GM18520 (cell line): ENCODE data around the gene SPSB3.

Experiments used
- ATAC-seq: cut with Tn5 transposase; IDR thresholded peaks from one replicate; pipeline ENCODE4 v1.9.1; 2021; ENCODE audit not compliant: unreplicated experiment

The SPSB3 gene

DNA sequence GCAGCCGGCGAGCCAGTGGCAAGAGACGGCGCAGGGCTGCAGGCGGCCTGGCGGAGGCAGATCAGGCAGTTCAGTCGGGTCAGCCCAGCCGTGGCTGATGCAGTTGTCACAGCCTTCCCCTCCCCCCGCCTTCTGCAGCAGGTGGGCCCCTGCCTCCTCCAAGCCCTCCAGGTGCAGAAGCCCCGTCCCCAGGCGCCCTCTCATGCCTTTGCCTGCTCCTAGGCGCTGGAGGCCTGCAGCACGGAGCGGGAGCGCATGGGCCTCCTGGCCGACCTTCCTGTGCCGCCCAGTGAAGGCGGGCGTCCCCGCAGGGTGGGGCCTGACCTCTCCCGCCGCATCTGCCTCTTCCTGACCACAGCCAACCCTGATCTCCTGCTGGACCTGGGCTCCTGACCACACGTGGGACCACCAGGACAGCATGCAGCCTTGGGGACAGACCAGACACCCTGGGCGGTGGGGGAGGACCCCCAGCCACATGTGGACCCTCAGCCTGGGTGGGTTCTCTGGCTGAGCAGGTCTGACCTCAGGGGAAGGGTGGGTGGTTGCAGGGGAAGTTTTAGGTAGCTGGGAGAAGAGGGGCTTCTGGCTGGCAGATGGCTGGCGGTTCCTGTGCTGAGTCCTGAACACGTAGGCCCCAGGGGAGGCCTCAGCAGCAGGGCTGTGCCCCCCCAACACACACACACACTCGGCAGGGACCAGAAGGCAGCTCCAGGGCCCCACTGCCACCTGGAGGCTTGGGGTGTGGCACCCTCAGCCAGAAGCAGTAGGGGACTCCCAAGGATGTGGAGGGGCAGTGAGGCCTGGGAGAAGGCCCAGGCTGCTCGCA lies 6.3 kb downstream of the SPSB3 start:
- no peak for ATAC-seq

DNA sequence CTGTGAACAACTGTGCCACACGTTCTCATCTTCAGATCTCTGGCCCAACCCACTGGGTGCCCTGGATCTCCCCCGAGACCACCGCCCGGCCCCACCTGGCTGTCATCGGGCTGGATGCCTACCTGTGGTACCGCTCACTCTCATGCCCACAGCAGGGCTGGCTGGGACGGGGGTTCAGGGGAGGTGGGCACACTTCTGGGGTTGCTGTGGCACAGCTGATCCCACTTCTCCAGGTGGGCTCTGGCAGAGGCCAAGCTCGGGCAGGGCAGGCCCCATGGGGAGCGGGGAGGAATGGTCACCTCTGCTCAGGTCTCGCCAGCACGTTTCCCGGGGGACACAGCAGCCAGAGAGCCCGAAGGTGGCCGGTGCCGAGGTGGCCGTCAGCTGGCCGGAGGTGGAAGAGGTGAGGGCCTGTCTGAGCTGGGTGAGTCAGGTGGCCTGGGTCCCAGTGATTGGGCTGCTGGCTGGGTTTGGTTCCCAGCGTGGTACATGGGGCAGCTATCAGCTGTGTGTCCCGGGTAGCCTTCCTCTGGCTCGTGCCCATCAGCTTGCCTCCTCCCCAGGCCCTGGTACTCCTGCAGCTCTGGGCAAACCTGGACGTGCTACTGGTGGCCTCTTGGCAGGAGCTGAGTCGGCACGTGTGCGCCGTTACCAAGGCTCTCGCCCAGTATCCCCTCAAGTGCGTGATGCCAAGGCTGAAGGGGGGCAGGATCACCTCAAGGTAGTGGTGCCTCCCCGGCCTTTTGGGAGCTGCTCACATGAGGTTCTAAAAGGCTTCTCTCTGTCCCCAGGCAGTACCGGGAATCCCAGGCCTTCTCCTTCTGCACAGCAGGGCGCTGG lies 7.1 kb downstream of the SPSB3 start:
- no peak for ATAC-seq

DNA sequence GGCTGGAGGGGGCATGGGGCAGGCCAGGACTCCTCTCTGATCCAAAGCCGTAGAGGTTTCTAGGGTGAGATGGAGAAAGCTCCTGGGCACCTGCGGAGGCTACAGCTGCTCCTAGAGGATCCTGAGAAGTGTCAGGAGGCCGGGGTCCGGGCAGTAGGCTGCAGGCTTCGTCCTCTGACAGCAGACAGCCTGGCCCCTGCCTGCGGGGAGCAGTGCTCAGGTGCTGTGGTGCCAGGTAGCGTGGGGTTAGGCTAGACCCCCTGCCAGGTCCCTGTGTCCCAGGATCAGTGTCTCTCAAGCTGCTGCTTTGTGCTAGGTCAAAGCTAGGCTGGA lies 8.0 kb downstream of the SPSB3 start:
- ATAC-seq: no peak

DNA sequence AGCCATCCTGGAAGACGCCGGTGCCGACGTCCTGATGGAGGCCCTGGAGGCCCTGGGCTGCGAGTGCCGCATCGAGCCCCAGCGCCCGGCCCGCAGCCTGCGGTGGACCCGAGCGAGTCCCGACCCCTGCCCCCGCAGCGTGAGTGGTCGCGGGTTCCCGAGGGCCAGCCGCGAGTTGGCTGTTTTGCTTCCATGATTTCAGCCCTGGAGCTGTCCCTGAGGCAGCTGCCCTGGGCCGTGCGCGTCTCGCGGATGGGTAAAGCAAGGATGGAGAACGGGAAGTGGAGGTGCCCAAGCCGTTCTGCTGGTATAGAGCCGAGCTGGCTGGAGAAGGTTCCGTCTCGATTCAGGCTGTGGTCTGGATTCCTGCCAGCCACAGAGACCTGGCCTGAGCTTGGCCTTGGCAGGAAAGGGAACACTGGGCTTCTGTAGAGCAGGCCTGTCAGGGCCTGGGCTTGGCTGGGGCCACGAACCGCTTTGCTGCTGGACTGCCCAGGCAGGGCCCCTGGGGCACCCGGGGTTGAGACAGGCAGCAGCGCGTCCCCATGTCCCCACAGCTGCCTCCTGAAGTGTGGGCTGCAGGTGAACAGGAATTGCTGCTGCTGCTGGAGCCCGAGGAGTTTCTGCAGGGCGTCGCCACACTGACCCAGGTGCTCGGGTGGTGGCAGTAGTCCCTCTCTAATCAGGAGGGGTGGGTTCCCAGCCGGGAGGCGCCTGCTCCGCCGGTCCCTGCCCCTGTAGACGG lies 8.5 kb downstream of the SPSB3 start:
- ATAC-seq: no peak

DNA sequence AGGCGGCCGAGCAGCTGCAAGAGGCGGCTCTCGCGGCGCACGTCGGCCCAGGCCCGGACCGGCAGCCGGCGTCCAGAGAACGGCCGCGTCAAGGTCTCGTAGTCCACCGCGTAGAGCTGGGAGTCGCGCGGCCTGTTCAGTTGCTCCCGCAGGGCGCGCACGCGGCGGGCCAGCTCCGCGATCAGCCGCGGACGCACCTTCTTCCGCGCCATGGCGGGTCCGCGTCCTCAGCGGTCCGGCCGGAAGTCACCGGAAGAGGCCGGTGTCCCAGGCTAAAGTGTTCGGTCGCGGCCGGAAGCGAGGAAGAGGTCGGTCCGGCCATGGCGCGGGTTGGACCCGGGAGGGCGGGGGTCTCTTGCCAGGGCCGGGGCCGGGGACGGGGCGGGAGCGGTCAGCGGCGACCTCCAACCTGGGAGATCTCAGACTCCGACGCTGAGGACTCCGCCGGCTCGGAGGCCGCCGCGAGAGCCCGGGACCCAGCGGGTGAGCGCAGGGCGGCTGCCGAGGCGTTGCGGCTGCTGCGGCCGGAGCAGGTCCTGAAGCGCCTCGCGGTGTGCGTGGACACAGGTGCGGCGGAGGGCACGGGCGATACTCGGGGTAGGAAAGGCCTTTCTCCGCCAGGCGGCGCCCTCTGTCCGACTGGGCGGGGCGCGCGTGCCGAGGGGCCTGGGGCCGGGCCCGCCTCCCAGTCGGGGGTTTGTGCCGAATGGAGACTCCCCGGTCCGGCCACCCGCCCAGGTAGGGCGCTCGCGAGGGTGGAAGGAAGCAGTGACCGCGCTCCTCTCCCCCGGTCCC lies 9.3 kb downstream of the SPSB3 start, which contains the start of gene MRPS34:
Gene MRPS34, minus strand, starts transcription at position 227 of the 795 bp plus-strand sequence. Its CDS starts 15 bp downstream, at position 212.
- peak; percentile 41 for ATAC-seq

DNA sequence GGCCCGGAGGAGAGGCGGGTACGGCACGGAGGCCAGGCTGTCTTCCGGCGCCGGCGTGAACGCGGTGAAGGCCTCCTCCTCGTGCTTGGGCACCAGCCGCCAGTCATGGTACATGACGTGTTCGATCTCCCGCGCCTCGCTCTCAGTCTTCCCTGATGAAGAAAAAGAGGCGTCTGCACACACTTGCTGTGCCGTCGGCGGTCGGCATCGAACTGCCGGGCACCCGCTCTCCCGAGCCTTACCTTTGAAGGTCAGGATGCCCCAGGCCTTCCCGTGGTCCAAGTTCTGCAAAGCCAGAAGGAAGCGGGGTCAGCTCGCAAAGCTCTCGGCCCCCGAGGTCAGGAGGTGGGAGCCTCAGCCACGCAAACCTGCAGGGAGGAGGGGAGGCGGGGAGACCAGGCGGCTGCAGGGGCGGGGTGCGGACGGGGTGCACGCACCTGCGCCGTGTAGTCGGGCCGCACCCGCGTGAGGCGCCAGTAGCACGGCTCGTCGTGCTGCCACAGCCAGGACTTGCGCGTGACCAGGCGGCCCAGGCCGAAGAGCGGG lies 9.9 kb downstream of the SPSB3 start, which contains the start of gene EME2:
Gene EME2, plus strand, starts transcription at position 449 of the 546 bp plus-strand sequence. CDS start 418 bp downstream, outside the sequence.
- ATAC-seq: no peak

DNA sequence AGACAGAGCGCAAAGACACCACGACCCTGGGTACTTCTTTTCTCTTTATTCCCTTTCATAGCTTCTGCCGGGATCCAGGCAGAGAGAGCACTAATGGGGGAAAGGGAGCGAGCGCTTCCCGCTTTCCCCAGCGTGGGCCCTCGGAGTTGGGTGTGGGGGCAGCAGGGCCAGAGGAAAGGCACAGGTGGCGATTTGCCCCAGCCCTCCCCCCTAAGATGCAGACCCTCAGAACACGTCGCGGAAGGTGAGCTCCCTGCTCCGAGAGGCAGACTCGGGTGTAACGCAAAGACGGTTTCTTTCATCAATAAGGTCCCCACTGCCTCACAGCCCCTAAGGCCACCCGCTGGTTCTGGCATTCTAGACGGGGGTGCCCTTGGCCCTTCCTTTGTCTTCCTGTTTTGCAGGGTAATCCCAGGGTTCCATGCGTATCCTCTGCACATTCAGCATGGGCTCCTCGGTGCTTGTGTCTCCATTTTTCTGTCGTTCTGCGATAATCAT lies 10.5 kb downstream of the SPSB3 start:
- no peak for ATAC-seq

DNA sequence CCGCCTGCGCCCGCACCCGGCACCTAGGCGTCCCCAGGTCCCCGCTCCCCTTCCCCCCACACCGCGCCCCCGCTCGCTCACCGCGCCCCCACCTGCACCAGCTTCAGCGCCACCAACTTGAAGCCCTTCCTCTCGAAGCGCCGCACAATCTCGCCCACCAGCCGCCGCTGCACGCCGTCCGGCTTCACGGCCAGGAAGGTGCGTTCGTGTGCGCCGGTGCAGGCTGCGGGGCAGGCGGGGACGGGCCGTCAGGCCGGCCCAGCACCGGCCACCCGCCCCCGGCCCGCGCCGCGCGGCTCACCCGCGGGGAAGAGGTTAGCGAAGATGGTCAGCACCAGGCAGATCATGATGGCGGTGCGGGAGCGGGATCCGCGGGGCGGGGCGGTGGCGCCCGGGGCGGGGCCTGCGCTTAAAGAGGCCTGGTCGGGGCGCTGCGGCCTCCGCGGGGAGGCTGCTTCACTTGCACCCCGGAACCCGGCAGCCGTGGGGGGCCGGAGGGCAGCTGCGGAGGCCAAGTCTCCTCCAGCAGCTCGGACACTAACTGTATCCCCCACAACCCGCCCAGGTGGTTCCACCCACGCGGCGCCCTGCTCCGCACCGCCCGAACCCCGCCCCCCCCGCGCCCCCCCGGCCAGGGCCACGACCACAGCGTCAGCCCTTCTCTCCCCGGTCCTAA lies 11.0 kb downstream of the SPSB3 start, which contains the start of gene NME3:
Gene NME3, minus strand, starts transcription at position 356 of the 676 bp plus-strand sequence. Its CDS starts 9 bp downstream, at position 347.
- no peak for ATAC-seq

DNA sequence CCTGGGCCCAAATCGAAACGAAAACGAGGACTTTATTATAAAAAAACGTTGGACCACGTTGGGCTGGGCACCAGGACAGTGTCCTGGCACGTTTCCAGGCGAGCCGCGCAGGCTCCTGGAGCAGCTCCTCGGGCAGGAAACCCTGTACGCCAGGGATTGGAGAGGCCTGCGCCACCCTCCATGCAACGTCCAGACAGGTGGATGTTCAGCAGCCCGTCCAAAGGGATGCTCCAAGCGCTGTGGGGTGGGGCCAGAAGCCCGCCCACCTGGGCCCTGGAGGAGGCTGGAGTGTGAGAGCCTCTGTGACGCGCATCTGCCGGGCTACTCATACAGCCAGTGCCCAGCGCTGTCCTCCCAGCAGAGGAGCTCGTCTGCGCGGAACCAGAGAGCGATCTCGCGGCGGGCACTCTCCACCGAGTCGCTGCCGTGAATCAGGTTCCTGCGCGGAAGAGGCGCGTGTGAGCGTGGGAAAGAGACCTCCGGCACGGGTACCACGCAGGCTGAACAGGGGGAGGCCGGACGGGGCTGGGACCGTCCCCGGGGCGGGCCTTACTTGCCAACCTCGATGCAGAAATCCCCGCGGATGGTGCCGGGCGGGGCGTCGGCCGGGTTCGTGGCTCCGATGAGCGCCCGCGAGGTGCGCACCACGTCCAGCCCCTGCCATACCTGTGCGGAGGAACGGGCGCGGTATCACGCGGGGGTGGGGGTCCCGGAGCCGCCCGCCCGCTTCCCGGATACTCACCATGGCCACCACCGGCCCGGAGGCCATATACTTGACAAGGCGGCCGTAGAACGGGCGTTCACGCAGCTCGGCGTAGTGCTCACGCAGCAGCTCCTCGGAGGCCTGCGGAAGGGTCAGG lies 11.8 kb downstream of the SPSB3 start:
- ATAC-seq: no peak

DNA sequence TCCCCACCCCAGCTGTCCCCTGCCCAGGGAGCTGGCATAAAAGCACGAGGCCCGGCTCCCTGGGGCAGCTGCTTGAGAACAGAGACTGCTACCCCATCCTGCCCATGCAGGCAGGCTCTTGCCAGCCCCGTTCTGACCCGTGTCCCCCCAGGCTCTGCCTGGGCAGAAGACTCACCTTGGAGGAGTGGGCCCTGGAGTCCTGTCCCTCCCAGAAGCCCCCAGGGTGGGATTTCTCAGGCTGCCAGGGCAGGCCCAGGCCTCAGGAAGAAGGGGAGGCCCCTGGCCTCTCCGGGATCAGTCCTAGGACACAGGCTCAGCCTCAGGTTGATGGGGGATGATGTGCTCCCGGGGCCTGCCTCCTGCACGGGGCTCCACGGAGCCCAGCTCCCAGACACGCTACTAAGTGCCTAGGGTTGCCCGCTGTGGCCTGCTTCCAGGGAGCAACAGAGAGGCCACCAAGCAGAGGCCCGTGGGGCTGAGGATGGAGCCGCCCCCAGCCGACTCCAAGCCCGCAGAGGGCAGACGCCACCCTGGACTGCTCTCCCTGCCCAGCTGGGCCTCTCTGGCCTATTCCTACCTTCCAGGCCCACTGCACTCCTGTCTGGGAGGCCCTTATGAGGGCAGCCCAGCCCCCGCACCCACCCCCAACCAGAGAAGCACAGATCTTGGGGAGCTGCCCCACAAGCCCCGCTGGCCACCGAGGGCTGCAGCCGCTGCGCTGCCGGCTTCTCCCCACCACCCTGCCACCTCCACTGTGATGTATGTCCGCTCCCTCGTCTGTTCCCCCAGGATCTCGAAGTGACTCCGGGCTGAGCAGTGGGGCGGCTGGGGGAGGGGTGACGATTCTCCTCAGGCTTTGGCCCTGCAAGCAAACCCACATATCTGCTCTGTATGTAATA lies 12.7 kb downstream of the SPSB3 start:
- ATAC-seq: no peak

DNA sequence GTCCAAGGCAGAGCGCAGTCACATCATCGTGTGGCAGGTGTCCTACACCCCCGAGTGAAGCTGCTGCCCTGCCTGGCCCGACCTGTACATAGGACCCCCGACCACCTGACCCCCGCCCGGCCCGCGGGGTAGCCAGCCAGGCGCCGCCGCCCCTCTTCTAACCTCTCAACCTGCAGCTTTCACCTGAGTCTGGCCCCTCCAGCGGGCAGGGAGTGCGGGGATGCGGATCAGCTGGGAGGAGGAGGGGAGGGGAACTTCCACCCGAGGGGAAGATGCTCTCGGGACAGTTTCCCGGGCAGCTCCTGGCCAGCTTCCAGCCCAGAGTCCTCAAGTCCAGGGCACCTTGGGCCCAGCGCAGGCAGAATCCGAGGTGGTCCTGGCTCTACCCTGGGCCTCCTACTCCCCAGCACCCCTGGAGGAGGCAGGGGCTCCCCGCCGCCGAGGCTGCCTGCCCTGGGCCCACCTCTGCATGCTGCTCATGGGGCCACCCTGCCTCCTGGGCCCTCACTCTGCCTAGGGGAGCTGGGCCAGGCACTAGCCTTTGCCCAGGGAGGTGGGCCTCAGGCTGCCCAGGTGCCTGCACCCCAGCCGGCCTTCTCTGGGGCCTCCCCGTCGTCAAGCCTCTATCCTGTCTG lies 13.5 kb downstream of the SPSB3 start:
- no peak for ATAC-seq

DNA sequence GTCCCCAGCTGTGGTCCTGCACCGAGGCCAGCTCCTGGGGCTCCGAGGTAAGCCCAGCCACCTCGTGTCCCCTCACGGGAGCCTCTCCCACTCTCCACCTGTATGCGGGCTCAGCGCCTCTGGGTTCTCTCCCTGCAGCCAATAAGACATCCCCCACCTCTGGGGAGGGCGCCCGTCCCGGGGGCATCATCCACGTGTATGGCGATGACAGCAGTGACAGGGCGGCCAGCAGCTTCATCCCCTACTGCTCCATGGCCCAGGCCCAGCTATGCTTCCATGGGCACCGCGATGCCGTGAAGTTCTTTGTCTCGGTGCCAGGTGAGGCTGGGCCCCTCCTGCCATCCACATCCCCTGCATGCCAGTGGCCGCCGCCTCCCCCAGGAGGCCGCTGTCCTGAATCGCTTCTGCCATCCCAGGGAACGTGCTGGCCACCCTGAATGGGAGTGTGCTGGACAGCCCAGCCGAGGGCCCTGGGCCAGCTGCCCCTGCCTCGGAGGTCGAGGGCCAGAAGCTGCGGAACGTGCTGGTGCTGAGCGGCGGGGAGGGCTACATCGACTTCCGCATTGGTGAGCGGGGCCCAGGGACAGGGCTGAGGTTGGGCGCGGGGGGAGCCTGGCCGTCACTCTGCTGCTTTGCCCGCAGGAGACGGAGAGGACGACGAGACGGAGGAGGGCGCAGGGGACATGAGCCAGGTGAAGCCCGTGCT lies 14.2 kb downstream of the SPSB3 start:
- ATAC-seq: no peak

DNA sequence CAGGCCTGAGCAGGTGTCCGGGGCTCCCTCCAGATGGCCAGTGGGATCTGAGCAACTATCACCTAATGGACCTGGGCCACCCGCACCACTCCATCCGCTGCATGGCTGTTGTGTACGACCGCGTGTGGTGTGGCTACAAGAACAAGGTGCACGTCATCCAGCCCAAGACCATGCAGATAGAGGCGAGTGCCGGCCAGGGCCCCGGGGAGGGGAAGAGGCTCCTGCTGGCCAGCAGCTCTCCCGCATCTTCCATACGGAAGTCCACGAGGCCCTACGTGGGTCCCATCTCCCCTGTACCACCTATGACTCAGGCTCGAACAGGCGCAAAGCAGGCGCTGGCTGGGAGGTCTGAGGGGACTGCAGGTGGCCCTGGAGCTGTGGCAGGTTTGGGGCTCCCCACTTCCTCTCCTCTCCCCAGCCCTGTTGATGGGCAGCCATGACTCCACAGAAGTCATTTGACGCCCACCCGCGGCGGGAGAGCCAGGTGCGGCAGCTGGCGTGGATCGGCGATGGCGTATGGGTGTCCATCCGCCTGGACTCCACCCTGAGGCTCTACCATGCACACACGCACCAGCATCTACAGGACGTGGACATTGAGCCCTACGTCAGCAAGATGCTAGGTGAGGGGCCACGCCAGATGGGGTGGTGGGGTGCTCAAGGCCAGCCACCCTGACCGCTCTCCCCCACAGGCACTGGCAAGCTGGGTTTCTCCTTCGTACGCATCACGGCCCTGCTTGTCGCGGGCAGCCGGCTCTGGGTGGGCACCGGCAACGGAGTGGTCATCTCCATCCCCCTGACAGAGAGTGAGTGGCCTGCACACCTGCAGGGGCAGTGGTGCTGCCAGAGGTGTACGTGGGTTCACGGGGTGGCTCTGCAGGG lies 15.0 kb downstream of the SPSB3 start:
- ATAC-seq: no peak

DNA sequence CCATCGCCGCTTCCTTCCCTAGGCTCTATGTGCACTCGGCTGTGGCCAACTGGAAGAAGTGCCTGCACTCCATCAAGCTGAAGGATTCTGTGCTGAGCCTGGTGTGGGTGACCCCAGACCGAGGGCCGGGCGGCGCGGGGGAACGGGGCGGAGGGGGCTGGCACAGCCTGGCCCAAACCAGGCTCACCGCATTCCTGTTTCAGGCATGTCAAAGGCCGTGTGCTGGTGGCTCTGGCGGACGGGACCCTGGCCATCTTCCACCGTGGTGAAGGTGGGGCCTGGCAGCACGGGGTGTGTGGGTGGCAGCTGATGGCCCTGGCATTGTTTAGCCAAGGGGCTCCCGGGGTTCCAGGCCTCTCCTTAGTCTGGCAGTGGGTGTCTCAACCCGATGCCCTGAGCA lies 15.7 kb downstream of the SPSB3 start:
- ATAC-seq: no peak

DNA sequence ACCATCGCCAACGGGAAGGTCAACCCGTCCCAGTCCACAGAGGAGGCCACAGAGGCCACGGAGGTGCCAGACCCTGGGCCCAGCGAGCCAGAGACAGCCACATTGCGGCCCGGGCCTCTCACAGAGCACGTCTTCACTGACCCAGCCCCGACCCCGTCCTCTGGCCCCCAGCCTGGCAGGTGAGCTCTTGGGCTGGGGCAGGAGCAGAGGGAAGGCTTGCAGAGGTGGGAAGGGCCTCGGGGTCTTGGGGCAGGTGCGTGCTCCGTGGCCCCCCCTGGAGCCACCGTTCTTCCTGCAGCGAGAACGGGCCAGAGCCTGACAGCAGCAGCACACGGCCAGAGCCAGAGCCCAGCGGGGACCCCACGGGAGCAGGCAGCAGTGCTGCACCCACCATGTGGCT lies 16.1 kb downstream of the SPSB3 start:
- ATAC-seq: no peak
